HG03097 (cell line): ENCODE measurements around the gene LRRC37A3.
A peak's percentile ranks its signal among the peaks of the same experiment; 100 is the strongest.
"Not testable (repeated sequence)": the region's sequence is repeated elsewhere in the genome, so short reads cannot be mapped to it uniquely, and the experiment has no call there.

Experiments used
- ATAC-seq: cut with Tn5 transposase; IDR thresholded peaks from one replicate; pipeline ENCODE4 v1.9.1; 2021; ENCODE audit not compliant: unreplicated experiment, low FRiP score

Gene LRRC37A3

GRCh38 chr17:64927444-64927843 is 8.2 kb upstream of the LRRC37A3 start:
- ATAC-seq = peak; percentile 56

DNA sequence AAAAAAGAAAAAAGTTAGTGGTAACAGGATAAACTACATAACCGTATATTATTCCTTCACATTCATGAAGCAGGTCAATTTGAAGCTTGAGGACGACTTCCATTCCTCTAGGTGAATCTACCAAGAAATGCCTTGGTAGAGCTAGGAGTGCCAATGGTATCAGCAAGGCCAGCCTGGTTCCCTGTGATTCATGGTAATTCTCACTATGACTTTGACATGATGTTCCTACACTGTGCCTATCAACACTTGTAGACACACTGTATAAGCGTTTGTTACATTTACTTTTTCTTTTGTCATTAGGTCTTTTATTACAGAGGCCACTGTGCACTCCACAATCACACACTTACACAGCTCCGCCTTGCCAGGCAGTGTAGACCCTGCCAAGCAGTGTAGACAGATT is 7.2 kb upstream of the LRRC37A3 start:
- not testable (repeated sequence) for ATAC-seq

DNA sequence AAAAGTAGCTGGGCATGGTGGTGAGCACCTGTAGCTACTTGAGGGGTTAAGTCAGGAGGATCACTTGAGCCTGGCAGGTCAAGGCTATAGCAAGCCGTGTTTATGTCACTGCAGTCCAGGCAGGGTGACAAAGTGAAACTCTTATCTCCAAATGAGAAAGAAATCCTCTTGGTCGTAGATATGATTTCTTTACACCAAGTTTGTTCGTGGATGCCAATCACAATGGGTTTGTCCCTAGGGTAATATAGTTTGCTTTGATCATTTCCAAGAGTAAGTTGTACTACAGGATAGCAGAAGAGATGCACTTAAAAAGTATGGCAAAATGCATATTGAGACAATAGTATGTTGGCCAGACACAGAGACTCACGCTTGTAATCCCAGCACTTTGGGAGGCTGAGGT is 6.0 kb upstream of the LRRC37A3 start:
- ATAC-seq = not testable (repeated sequence)

- not testable (repeated sequence) for ATAC-seq
These were observed 3.8 kb upstream of the LRRC37A3 start for GRCh38 chr17:64923051-64923568.

- no peak for ATAC-seq
These were observed 1.3 kb upstream of the LRRC37A3 start for GRCh38 chr17:64920419-64921172.

DNA sequence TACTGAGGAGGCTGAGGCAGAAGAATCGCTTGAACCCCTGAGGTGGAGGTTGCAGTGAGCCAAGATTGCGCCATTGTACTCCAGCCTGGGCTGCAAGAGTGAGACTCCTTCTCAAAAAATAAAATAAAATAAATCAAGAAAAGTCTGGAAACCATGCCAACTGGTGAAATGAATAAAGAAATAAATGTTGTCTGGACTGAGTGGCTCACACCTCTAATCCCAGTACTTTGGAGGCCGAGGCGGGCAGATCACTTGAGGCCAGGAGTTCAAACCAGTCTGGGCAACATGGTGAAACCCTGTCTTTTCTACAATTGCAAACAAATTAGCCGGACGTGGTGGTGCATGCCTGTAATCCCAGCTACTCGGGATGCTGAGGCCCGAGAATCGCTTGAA is 744 bp upstream of the LRRC37A3 start:
- no peak for ATAC-seq

GRCh38 chr17:64918842-64919288 is 413 bp downstream of the LRRC37A3 start:
- ATAC-seq = peak; percentile 40

- not testable (repeated sequence) for ATAC-seq
These were observed 1.7 kb downstream of the LRRC37A3 start for GRCh38 chr17:64917540-64917939.

DNA sequence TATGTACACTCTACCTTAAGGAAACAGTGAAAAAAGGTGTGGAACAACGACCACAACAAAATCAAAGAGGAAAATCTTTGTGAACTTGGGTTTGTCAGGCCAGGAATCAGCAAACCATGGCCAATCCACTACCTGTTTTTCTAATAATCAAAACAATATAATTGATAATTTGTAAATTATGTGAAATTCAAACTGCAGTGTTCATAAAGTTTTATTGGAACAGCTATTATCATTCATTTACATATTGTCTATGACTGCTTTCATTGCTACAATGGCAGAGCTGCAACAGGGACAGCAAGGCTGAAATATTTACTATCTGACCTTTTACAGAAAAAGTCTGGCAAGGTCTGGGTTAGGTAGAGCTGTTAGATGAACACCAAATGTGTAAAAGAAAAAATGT is 4.0 kb downstream of the LRRC37A3 start:
- not testable (repeated sequence) for ATAC-seq

- not testable (repeated sequence) for ATAC-seq
These were observed 9.1 kb downstream of the LRRC37A3 start for GRCh38 chr17:64910191-64910514.

DNA sequence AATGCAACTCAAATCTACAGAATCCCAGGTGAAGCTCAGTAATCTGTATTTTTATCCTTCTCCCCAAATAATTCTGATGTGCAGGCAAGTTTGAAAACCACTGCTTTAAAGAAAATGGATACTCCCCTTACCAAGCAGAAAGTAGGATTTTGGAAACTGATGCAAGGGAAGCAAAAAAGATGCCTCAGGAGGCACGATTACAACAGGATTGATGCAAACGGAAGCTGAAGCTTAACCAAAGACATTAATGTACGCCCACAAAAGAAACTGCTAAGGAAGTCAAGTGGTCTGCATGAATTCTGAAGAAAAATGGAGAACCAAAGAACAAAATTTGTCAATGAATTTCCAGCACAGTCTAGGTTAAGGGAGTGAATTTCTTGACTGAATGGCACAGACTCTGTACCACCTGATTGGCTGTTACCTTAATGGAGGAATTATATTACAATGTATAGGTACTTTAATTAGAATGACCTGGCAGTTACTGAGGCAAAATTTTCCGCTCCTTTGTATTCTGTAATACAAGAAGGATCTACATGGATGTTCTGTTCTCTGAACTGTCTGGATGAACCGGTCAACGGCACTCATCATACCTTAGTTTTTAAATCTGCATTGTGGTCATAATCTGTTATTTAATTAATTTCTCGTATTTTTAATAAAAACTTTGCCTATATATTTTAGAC is 9.6 kb downstream of the LRRC37A3 start:
- ATAC-seq = not testable (repeated sequence)

DNA sequence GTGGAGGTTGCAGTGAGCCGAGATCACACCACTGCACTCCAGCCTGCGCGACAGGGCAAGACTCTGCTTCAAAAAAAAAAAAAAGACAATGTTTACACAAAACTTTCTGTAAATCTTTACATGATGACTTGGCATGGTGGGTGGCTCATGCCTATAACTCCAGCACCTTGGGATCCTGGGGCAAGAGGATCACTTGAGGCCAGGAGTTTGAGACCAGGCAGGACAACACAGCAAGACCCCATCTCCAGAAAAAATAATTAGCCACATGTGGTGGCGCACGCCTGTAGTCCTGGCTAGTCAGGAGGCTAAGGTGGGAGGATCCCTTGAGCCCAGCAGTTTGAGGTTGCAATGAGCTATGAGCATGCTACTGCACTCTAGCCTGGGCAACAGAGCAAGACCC is 15.2 kb downstream of the LRRC37A3 start:
- ATAC-seq = not testable (repeated sequence)

- ATAC-seq = not testable (repeated sequence)
These were observed 22.1 kb downstream of the LRRC37A3 start for GRCh38 chr17:64897136-64897535.

DNA sequence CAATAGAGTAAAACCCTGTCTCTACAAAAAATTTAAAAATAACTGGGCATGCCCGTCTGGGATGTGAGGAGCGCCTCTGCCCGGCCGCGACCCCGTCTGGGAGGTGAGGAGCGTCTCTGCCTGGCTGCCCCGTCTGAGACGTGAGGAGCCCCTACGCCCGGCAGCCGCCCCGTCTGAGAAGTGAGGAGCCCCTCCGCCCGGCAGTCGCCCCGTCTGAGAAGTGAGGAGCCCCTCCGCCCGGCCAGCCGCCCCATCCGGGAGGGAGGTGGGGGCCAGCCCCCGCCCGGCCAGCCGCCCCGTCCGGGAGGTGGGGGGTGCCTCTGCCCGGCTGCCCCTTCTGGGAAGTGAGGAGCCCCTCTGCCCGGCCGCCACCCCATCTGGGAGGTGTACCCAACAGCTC is 45.1 kb downstream of the LRRC37A3 start:
- ATAC-seq = not testable (repeated sequence)

DNA sequence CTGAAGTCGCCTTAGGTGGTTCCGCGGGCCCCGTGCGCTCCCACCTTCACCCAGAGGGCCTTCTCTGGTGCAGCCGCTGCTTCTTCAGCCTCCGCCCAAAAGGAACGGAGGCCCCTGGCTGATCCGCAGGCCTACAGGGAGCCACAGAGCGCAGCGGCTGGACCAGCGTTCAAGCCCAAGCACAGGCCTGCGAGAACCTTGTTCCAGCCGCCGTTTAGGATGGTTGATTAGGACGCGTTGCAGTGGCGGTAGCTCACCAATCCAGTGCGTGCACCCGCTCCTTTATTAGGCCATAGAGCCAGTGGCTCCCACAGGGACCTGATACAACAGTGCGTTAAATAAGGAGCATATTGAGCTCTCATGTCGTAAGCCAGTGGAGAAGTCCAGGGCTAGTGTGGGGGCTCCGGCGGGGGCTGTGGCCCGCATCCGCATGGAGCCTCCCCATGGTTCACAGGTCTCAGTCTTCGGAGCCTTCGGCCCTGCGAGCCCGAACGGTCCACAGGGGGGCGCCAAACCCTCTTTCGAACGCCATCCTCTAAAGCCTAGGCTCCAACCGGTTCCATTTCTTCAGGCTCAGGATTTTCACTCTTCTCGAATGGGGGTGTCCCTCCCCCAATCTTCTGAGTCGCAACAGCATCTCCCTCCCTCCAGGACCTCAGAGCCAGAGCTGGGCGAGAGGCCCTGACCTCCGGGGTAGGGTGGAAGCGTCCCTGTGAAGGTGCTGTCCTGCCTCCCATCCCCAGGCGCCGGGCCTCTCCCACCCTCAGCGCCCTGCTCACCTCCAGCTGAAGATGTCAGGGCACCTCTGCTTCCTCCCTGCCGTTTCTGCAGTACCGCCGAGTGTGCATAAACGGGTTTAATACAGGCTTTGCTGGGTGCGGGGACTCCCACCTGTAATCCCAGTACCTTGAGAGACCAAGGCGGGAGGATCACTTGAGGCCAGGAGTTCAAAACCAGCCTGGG is 71.5 kb downstream of the LRRC37A3 start:
- not testable (repeated sequence) for ATAC-seq

DNA sequence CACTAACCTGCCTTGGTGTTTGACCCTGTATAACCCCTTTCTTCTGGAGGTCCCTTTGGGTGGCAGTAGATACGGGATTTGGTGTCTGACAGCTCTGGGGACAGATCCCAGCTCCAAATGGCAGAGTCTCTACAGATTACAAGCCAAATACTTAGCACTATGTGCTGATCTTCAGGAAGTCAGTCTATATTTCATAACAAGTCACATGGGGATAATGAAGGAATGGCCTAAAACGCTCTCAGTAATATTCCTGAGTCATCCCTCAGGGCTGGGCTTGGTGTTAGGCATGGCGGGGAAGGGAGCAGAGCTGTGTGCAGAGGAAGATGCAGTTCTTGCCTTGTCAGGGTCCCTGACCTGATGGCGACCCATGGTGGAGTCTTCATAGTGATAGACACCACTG is 72.4 kb downstream of the LRRC37A3 start:
- not testable (repeated sequence) for ATAC-seq

DNA sequence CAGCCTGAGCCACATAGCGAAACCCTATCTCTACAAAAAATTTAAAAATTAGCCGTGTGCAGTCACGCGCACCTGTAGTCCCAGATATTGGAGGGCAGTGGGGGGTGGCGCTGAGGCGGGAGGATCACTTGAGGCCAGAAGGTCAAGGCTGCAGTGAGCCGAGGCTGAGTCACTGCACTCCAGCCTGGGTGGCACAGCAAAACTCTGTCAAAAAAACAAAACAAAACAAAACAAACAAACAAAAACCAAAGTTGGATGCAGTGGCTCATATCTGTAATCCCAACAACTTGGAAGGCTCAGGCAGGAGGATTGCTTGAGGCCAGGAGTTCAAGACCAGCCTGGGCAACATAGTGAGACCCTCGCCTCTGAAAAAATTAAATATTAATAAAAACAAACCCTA is 75.4 kb downstream of the LRRC37A3 start:
- not testable (repeated sequence) for ATAC-seq

DNA sequence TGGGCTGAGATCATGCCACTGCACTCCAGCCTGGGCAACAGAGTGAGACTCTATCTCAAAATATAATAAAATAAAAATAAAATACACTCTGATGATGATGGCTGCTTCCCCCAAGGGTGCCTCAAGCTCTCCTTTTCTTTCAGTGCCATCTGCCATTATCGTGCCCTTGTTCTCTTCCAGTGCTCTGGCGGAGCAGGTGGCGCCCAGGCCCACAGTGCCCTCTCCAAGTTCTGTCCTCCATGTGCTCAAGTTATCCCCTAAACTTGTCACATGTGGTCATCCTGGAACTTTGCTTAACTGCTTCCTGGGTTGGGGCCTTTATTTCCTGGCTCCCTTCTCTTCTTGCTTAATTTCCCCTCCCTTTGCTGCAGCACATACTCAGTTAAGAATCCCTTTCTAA is 76.4 kb downstream of the LRRC37A3 start:
- ATAC-seq = not testable (repeated sequence)

DNA sequence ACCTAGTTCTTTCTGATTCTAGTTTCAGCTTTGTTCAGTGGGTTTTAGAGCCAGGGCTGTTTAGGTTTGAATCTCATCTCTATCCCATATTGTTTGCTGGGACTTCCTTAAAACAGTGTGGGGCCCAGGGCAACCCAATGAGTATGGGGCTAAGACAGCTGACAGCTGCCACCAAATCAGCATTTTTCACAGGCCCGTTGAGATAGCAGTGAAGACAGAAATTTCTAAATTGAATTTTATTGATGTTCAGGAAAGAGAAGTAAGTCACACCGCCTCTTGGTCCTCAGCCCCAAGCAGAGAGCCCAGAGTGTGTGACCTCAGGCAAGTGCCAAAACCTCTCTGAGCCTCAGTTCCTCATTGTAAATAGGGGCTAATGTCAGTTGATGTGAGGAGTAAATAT is 78.3 kb downstream of the LRRC37A3 start:
- not testable (repeated sequence) for ATAC-seq

- ATAC-seq = not testable (repeated sequence)
These were observed 80.8 kb downstream of the LRRC37A3 start for GRCh38 chr17:64838513-64838912.
